Stimulated activated CD4-positive, alpha-beta T cell treated with anti-CD3 and anti-CD28 coated beads, Interleukin-1b, Interleukin-23, amount 100 ng/mL, for 48 hours (primary cell): ENCODE data around the gene PLAA.
"Not testable (repeated sequence)": the region's sequence is repeated elsewhere in the genome, so short reads cannot be mapped to it uniquely, and the experiment has no call there.

Experiments
- DNase-seq: peaks from one replicate; pipeline ENCODE4 v3.0.0-alpha.2; 2020

The PLAA gene

GRCh38 chr9:26928902-26929495 is 18.0 kb downstream of the PLAA start:
- DNase-seq = no peak

- no peak for DNase-seq
Measured at GRCh38 chr9:26925609-26926008, 21.4 kb downstream of the PLAA start.

- no peak for DNase-seq
Measured at GRCh38 chr9:26919698-26920097, 27.3 kb downstream of the PLAA start.

- no peak for DNase-seq
Measured at GRCh38 chr9:26913138-26913668, 33.8 kb downstream of the PLAA start.

GRCh38 chr9:26904671-26905070 is 42.4 kb downstream of the PLAA start:
- DNase-seq = no peak

- no peak for DNase-seq
Measured at GRCh38 chr9:26904070-26904469, 43.0 kb downstream of the PLAA start.

- DNase-seq = no peak
Measured at GRCh38 chr9:26893030-26893676, 53.9 kb downstream of the PLAA start.

- peak; percentile 95 for DNase-seq
Measured at GRCh38 chr9:26892251-26893029, 54.6 kb downstream of the PLAA start, which contains the start of gene CAAP1. Gene CAAP1, minus strand, starts transcription at chr9:26892802. Its CDS starts 87 bp downstream, at chr9:26892715.

GRCh38 chr9:26891726-26892125 is 55.3 kb downstream of the PLAA start:
- no peak for DNase-seq

- DNase-seq = no peak
Measured at GRCh38 chr9:26888271-26888670, 58.8 kb downstream of the PLAA start.

- no peak for DNase-seq
Measured at GRCh38 chr9:26882154-26882553, 64.9 kb downstream of the PLAA start.

GRCh38 chr9:26880262-26880661 is 66.8 kb downstream of the PLAA start:
- no peak for DNase-seq

GRCh38 chr9:26875155-26875554 is 71.9 kb downstream of the PLAA start:
- DNase-seq = not testable (repeated sequence)

- no peak for DNase-seq
Measured at GRCh38 chr9:26870292-26870691, 76.8 kb downstream of the PLAA start.

- DNase-seq = no peak
Measured at GRCh38 chr9:26863074-26863473, 84.0 kb downstream of the PLAA start.

- peak; percentile 10 for DNase-seq
Measured at GRCh38 chr9:26856413-26857032, 90.5 kb downstream of the PLAA start.
